ENCODE data around the gene RAD21L1.

RAD21L1 gene

GRCh38 chr20:1269850-1270249 is 44.0 kb downstream of the RAD21L1 start:
- Histone ChIP-seq H3K4me1 (no peaks in the 10 kb centered on the region), H3K27me3 (no peaks in the 10 kb centered on the region), H3K9me3 (no peaks in the 10 kb centered on the region), H3K4me3 (ENCODE audit: low read depth, low read length) (no peak overlapping the region), H3K36me3 (no peaks in the 10 kb centered on the region)
- TF ChIP-seq, protein P1, sequence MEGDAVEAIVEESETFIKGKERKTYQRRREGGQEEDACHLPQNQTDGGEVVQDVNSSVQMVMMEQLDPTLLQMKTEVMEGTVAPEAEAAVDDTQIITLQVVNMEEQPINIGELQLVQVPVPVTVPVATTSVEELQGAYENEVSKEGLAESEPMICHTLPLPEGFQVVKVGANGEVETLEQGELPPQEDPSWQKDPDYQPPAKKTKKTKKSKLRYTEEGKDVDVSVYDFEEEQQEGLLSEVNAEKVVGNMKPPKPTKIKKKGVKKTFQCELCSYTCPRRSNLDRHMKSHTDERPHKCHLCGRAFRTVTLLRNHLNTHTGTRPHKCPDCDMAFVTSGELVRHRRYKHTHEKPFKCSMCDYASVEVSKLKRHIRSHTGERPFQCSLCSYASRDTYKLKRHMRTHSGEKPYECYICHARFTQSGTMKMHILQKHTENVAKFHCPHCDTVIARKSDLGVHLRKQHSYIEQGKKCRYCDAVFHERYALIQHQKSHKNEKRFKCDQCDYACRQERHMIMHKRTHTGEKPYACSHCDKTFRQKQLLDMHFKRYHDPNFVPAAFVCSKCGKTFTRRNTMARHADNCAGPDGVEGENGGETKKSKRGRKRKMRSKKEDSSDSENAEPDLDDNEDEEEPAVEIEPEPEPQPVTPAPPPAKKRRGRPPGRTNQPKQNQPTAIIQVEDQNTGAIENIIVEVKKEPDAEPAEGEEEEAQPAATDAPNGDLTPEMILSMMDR (IDR thresholded peaks at IDR 0.05; ENCODE audit: low read depth, low read length): no peak
- no peak for DNase-seq

GRCh38 chr20:1272368-1273100 is 46.7 kb downstream of the RAD21L1 start:
- no peaks in the 10 kb centered on the region for H3K36me3 ChIP-seq
- H3K27me3 ChIP-seq: no peaks in the 10 kb centered on the region
- H3K4me3 ChIP-seq (ENCODE audit: low read depth, low read length): no peak overlapping the region
- no peak for DNase-seq
- TF ChIP-seq, protein P1 (IDR thresholded peaks at IDR 0.05; ENCODE audit: low read depth, low read length): no peak
- H3K9me3 ChIP-seq: no peaks in the 10 kb centered on the region
- no peaks in the 10 kb centered on the region for H3K4me1 ChIP-seq

DNA sequence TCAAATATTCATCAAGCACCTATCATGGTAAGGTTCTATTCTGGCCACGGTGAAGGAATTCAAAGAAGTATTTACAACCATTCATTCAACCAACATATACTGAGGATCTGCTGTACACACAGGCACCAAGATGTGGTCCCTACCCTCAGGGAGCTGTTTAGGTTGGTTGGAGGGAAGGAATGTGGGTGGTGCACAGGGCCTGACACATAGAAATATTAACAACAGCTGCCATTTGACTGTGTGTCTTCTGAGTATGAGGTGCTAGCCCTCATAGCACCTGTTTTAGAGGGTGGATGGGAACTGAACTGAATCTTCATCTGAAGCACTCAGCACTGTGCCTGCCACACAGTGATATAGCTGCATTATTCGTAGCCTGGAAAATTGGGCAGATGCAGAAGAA is 47.5 kb downstream of the RAD21L1 start:
- Histone ChIP-seq H3K4me1 (no peaks in the 10 kb centered on the region), H3K4me3 (ENCODE audit: low read depth, low read length) (no peak overlapping the region), H3K9me3 (no peaks in the 10 kb centered on the region), H3K27me3 (no peaks in the 10 kb centered on the region), H3K36me3 (no peaks in the 10 kb centered on the region)
- no peak for DNase-seq
- TF ChIP-seq, protein P1 (IDR thresholded peaks at IDR 0.05; ENCODE audit: low read depth, low read length): no peak

DNA sequence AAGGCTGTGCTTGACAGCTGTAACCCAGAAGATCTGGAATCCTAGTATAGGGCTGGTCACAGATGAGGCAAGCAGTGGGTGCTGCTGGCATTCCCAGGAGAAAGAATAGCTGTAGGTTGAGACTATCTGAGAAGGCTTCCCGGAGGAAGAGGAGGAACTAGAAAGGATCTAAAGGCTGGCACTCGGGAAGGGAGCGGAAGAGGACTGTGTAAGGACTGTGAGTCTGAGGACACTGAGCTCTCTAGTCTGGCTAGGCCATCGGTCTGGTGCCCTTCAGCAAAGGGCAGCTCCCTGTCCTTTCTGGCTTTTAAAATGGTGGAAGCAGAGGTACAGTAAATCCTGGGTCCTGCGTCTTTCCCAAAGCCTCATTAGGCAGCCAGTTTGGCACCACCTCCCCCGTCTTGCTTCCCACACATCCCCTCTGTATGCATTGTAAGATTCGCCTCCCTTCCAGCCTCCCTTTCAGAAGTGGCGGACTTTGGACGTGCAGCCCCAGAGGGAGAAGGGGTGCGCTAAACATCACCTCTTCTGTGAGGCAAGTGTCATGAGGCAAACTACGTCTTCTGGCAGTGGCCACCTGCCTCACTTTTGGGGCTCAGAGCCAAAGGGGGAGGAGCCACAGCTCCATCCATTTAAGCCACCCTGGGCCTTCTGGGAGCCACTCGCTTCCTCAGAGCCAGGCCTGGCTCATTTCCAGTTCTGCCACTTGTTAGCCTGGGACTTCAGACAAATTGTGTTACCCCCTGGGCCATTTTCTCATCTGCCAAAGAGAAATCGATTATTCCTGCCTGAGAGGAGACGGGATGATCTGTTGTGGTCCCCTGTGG is 48.9 kb downstream of the RAD21L1 start:
- Histone ChIP-seq H3K36me3 (no peaks in the 10 kb centered on the region), H3K4me1 (no peaks in the 10 kb centered on the region), H3K4me3 (ENCODE audit: low read depth, low read length) (no peak overlapping the region), H3K27me3 (no peaks in the 10 kb centered on the region), H3K9me3 (no peaks in the 10 kb centered on the region)
- peak; percentile 59 for DNase-seq
- TF ChIP-seq, protein P1 (IDR thresholded peaks at IDR 0.05; ENCODE audit: low read depth, low read length): no peak

DNA sequence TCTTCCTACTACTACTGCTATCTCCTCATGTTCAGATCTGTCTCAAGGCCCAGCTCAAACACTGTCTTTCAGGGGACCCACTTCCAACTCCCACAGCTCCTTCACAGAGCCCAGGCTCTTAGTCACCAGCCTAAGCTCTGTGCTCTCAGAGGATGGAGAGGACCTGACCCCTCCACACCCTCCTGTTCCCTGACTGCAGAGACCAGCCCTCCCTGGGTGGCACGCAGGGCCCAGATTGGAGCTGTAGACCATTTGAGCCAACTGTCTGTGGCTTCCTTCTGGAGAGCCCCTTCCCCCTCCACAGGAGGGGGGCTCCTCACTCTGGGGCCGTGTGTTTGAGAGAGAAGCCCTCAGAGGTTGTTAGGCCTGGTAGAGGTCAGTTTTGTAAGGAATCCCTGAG is 50.1 kb downstream of the RAD21L1 start:
- Histone ChIP-seq H3K27me3 (no peaks in the 10 kb centered on the region), H3K36me3 (no peaks in the 10 kb centered on the region), H3K9me3 (no peaks in the 10 kb centered on the region), H3K4me3 (ENCODE audit: low read depth, low read length) (no peak overlapping the region), H3K4me1 (no peaks in the 10 kb centered on the region)
- TF ChIP-seq, protein P1 (IDR thresholded peaks at IDR 0.05; ENCODE audit: low read depth, low read length): no peak
- DNase-seq: no peak

Data from BE2C (cell line).